Hepatocyte (in vitro differentiated cells): ENCODE data around the gene CSNK1G3.

Source experiments
- CTCF ChIP-seq: fragments of 200-600 bp; sonication (generic); IDR thresholded peaks from 2 replicates; pipeline ENCODE4 v1.5.1; 2016; ENCODE audit warnings: antibody characterized with exemption, mild to moderate bottlenecking; ENCODE audit not compliant: poor library complexity
- EZH2 ChIP-seq: fragments of 200-600 bp; sonication (generic); IDR thresholded peaks from 2 replicates; pipeline ENCODE4 v1.6.1; 2016; ENCODE audit warnings: antibody characterized with exemption, mild to moderate bottlenecking, borderline replicate concordance
- EZH2phosphoT487 ChIP-seq: fragments of 200-600 bp; sonication (generic); IDR thresholded peaks from one replicate; pipeline ENCODE4 v1.6.1; 2018; ENCODE audit warnings: antibody characterized with exemption, mild to moderate bottlenecking, low read depth, moderate library complexity; ENCODE audit not compliant: unreplicated experiment, severe bottlenecking

GRCh38 chr5:123659495-123659894, 147.5 kb downstream of the CSNK1G3 start:
- TF ChIP-seq CTCF: no peak
- TF ChIP-seq EZH2: no peak
- no peak for TF ChIP-seq EZH2phosphoT487
